ENCODE data around the gene SART1. TPM values are rescaled to one million over a fixed set of nuclear protein-coding genes. Genes with fewer than 3 reads are reported as not detected.
A peak's percentile ranks its signal among the peaks of the same experiment; 100 is the strongest.
"Not testable (repeated sequence)": the region's sequence is repeated elsewhere in the genome, so short reads cannot be mapped to it uniquely, and the experiment has no call there.

Gene SART1
- polyA plus RNA-seq, 5 donors = 34.7 to 51.6 (median 40.9) TPM

- no peak for DNase-seq
These were observed 53.9 kb downstream of the SART1 start for GRCh38 chr11:66015454-66015881.

- no peak for DNase-seq
These were observed 54.6 kb downstream of the SART1 start for GRCh38 chr11:66015936-66016792.

DNA sequence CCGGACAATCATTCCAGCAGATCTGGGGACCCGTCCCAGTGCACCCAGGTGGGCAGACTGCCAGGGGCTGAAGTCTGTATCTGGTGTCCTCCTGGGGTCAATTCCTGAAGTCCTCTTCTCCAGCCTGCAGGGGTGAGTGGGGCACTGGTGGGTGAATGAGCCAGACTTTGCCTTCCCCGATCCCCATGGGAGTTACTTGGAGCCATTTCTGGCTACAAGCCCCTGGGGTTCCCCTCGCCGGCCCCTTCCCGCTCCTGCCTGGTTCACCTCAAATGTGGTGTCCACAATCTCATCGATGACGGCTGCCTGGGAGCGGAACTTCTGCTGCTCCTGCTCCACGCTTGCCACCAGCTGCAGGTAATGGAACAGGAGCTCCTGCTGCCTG, 55.3 kb downstream of the SART1 start:
- DNase-seq = no peak

DNA sequence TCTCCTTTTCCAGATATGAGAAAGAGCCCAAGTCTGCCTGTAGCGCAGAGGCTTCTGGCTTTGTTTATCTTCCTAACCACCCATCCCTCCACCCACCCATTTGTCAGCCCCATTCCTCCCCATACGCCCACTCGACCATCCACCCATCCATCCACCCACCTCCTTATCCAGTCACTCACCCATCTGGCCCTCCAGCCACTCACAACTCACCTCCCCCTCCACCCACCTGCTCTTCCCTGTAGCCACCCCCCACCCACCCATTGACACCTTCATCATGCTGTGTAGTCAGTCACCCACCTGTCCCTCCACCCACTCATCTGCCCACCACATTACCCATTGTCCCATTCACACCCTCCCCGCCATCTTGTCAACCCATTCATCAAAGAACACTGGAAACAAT, 55.8 kb downstream of the SART1 start:
- DNase-seq = no peak

DNA sequence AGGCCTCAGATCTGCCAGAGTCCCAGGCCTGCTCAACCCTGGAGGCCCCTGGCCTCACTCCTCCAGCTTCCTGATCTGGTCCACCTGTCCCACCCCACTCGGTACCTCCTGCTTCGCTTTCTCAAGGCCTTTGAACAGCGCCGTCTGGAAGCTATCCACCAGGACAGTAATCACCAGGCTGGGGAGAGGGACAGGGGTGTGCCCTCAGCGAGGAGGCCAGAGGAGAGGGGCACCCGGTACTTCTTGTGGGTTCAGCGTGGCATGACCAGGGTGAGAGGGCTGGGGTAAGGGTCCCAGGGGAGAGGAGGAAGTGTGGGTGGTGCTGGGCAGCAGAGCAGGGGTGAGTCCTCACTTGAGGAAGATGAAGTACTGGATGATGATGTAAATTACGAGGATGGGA, 58.7 kb downstream of the SART1 start:
- DNase-seq = no peak

DNA sequence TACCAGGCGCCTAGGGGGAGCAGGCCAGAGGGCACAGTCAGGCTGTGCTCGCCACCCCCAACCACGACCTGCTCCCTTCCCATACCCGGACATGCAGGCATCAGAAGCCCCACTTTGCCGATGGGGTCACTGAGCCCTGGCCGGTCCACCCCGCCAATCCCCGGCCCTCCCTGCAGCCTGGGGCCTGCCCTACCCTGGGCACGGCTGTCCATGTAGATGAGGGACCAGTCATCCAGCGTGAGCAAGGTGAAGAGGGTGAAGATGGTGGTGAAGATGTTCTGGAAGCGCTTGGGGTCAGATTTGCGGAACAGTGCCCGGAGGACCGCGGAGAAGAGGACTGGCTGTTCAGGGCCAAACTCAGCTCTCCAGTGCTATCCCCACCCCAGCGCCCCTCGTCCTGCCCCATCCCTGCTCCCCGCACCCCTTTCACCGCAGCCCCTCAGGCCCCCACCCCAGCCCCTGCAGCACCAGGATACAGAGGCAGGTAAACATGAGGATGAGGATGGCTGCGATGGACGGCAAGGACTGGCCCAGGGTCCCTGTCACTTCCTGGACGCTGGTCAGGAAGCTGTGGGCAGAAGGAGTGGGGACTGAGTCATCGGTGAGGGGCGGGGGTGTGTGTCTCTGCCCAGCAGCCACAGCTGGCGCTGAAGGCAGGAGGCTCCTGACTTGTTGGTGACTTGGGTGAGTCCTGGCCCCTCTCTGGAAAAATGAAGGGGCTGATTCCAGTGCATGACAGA, 59.3 kb downstream of the SART1 start:
- DNase-seq = no peak

- peak; percentile 28 to 36 for DNase-seq
These were observed 61.1 kb downstream of the SART1 start for GRCh38 chr11:66022401-66023185.

GRCh38 chr11:66023186-66023440, 61.6 kb downstream of the SART1 start:
- DNase-seq = not testable (repeated sequence)

GRCh38 chr11:66026017-66026529, 64.5 kb downstream of the SART1 start, which contains the start of gene CATSPER1:
Gene CATSPER1, minus strand, starts transcription at chr11:66026479. Its CDS starts 100 bp downstream, at chr11:66026379.
- DNase-seq = no peak

Other genes starting within 250 kb of the SART1 start
- 10 to 100 TPM; 52.2 to 68.8 (median 62.9) TPM for gene KAT5, start 249.5 kb upstream of the SART1 start, polyA plus RNA-seq (ENCODE audit: insufficient read depth in 1 of 5, insufficient read length in 5 of 5, low replicate concordance in 1 of 5)
- 10 to 100 TPM; 32.4 to 67.8 (median 41.4) TPM for gene RNASEH2C, start 240.9 kb upstream of the SART1 start, polyA plus RNA-seq (ENCODE audit: insufficient read depth in 1 of 5, insufficient read length in 5 of 5, low replicate concordance in 1 of 5)
- gene AP5B1, start 180.8 kb upstream of the SART1 start, polyA plus RNA-seq (ENCODE audit: insufficient read depth in 1 of 5, insufficient read length in 5 of 5, low replicate concordance in 1 of 5) = 1 to 10 TPM; 2.2 to 4.2 (median 3.4) TPM
- gene OVOL1, start 174.7 kb upstream of the SART1 start, polyA plus RNA-seq (ENCODE audit: insufficient read depth in 1 of 5, insufficient read length in 5 of 5, low replicate concordance in 1 of 5) = under 1 TPM; 0.07 to 0.60 (median 0.29) TPM
- 1 to 10 TPM; 1.6 to 5.2 (median 3.1) TPM for gene SNX32, start 127.8 kb upstream of the SART1 start, polyA plus RNA-seq (ENCODE audit: insufficient read depth in 1 of 5, insufficient read length in 5 of 5, low replicate concordance in 1 of 5)
- 100 to 1,000 TPM; 574 to 838 (median 723) TPM for gene CFL1, start 103.6 kb upstream of the SART1 start, polyA plus RNA-seq (ENCODE audit: insufficient read depth in 1 of 5, insufficient read length in 5 of 5, low replicate concordance in 1 of 5)
- 10 to 100 TPM; 37.0 to 57.3 (median 48.7) TPM for gene MUS81, start 101.3 kb upstream of the SART1 start, polyA plus RNA-seq (ENCODE audit: insufficient read depth in 1 of 5, insufficient read length in 5 of 5, low replicate concordance in 1 of 5)
- gene EFEMP2, start 88.9 kb upstream of the SART1 start, polyA plus RNA-seq (ENCODE audit: insufficient read depth in 1 of 5, insufficient read length in 5 of 5, low replicate concordance in 1 of 5) = 100 to 1,000 TPM; 107 to 194 (median 144) TPM
- gene CTSW, start 81.9 kb upstream of the SART1 start, polyA plus RNA-seq (ENCODE audit: insufficient read depth in 1 of 5, insufficient read length in 5 of 5, low replicate concordance in 1 of 5) = 1 to 10 TPM; 2.6 to 6.3 (median 6.1) TPM
- gene FIBP, start 73.3 kb upstream of the SART1 start, polyA plus RNA-seq (ENCODE audit: insufficient read depth in 1 of 5, insufficient read length in 5 of 5, low replicate concordance in 1 of 5) = 10 to 100 TPM; 72.3 to 87.4 (median 76.5) TPM
- 10 to 100 TPM; 10.2 to 37.1 (median 11.4) TPM for gene CCDC85B, start 71.1 kb upstream of the SART1 start, polyA plus RNA-seq (ENCODE audit: insufficient read depth in 1 of 5, insufficient read length in 5 of 5, low replicate concordance in 1 of 5)
- gene FOSL1, start 61.3 kb upstream of the SART1 start, polyA plus RNA-seq (ENCODE audit: insufficient read depth in 1 of 5, insufficient read length in 5 of 5, low replicate concordance in 1 of 5) = under 1 TPM in 3 of 5 donors, not detected in 2; 0.12 to 0.19 (median 0.13) TPM
- 10 to 100 TPM; 29.8 to 44.0 (median 38.6) TPM for gene C11orf68, start 42.7 kb upstream of the SART1 start, polyA plus RNA-seq (ENCODE audit: insufficient read depth in 1 of 5, insufficient read length in 5 of 5, low replicate concordance in 1 of 5)
- gene DRAP1, start 42.3 kb upstream of the SART1 start, polyA plus RNA-seq (ENCODE audit: insufficient read depth in 1 of 5, insufficient read length in 5 of 5, low replicate concordance in 1 of 5) = 100 to 1,000 TPM in 1 of 5 donors, 10 to 100 TPM in 4; 66.5 to 143 (median 81.8) TPM
- gene TSGA10IP, start 16.3 kb upstream of the SART1 start, polyA plus RNA-seq (ENCODE audit: insufficient read depth in 1 of 5, insufficient read length in 5 of 5, low replicate concordance in 1 of 5) = under 1 TPM; 0.21 to 0.62 (median 0.44) TPM
- gene EIF1AD, start 40.4 kb downstream of the SART1 start, polyA plus RNA-seq (ENCODE audit: insufficient read depth in 1 of 5, insufficient read length in 5 of 5, low replicate concordance in 1 of 5) = 10 to 100 TPM; 25.8 to 28.0 (median 26.7) TPM
- gene BANF1, start 40.8 kb downstream of the SART1 start, polyA plus RNA-seq (ENCODE audit: insufficient read depth in 1 of 5, insufficient read length in 5 of 5, low replicate concordance in 1 of 5) = 100 to 1,000 TPM; 200 to 305 (median 225) TPM
- 1 to 10 TPM in 2 of 5 donors, under 1 TPM in 2, not detected in 1; 0.30 to 1.8 (median 1.1) TPM for gene CST6, start 50.3 kb downstream of the SART1 start, polyA plus RNA-seq (ENCODE audit: insufficient read depth in 1 of 5, insufficient read length in 5 of 5, low replicate concordance in 1 of 5)
- gene CATSPER1, start 64.7 kb downstream of the SART1 start, polyA plus RNA-seq (ENCODE audit: insufficient read depth in 1 of 5, insufficient read length in 5 of 5, low replicate concordance in 1 of 5) = under 1 TPM in 1 of 5 donors, not detected in 4; 0.11 TPM
- gene GAL3ST3, start 87.4 kb downstream of the SART1 start, polyA plus RNA-seq (ENCODE audit: insufficient read depth in 1 of 5, insufficient read length in 5 of 5, low replicate concordance in 1 of 5) = under 1 TPM; 0.18 to 0.24 (median 0.19) TPM
- gene SF3B2, start 90.6 kb downstream of the SART1 start, polyA plus RNA-seq (ENCODE audit: insufficient read depth in 1 of 5, insufficient read length in 5 of 5, low replicate concordance in 1 of 5) = 100 to 1,000 TPM; 168 to 227 (median 205) TPM
- gene PACS1, start 108.5 kb downstream of the SART1 start, polyA plus RNA-seq (ENCODE audit: insufficient read depth in 1 of 5, insufficient read length in 5 of 5, low replicate concordance in 1 of 5) = 10 to 100 TPM; 44.7 to 57.6 (median 49.0) TPM